GM21390 (cell line): Measurements from ENCODE around the gene ADAM15.

Experiments
- ATAC-seq: cut with Tn5 transposase; IDR thresholded peaks from one replicate; pipeline ENCODE4 v1.9.1; 2021; ENCODE audit not compliant: unreplicated experiment

ADAM15 gene, protein sequence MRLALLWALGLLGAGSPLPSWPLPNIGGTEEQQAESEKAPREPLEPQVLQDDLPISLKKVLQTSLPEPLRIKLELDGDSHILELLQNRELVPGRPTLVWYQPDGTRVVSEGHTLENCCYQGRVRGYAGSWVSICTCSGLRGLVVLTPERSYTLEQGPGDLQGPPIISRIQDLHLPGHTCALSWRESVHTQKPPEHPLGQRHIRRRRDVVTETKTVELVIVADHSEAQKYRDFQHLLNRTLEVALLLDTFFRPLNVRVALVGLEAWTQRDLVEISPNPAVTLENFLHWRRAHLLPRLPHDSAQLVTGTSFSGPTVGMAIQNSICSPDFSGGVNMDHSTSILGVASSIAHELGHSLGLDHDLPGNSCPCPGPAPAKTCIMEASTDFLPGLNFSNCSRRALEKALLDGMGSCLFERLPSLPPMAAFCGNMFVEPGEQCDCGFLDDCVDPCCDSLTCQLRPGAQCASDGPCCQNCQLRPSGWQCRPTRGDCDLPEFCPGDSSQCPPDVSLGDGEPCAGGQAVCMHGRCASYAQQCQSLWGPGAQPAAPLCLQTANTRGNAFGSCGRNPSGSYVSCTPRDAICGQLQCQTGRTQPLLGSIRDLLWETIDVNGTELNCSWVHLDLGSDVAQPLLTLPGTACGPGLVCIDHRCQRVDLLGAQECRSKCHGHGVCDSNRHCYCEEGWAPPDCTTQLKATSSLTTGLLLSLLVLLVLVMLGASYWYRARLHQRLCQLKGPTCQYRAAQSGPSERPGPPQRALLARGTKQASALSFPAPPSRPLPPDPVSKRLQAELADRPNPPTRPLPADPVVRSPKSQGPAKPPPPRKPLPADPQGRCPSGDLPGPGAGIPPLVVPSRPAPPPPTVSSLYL

DNA sequence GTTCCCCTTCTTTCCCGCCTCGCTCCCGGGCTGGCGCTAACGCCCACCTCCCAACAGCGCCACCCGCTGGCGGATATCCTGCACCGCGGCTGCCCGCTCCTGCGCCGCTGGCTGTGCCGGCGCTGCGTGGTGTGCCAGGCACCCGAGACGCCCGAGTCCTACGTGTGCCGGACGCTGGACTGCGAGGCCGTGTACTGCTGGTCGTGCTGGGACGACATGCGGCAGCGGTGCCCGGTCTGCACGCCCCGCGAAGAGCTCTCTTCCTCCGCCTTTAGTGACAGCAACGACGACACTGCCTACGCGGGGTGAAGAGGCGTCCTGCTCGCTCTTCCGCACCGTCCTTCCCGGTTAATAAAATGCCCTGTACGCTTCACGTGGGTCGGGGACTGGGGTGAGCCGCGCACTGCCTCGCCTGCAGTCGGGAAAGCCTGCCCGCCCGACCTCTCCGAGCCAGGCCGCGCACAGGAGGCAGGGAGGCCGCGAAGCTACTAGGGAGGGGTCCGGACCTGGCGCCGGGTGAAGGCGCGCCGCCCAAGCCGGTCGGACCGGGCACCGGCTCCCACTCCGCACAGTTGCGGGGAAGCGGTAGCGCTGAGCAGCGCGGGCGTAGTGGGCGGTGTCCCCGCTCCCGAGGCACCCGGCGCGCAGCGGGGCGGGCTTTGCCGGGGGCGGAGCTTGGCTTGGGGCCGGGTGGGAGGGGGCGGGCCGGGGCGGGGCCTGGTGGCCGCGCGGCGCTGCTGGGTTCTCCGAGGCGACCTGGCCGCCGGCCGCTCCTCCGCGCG lies at the start of gene ADAM15:
Gene ADAM15 (plus strand): TSS at position 757 of the 782 bp plus-strand sequence. CDS start 71 bp downstream, outside the sequence.
- peak; percentile 64 for ATAC-seq

GRCh38 chr1:155001425-155001674 lies 49.8 kb upstream of the ADAM15 start:
- no peak for ATAC-seq

DNA sequence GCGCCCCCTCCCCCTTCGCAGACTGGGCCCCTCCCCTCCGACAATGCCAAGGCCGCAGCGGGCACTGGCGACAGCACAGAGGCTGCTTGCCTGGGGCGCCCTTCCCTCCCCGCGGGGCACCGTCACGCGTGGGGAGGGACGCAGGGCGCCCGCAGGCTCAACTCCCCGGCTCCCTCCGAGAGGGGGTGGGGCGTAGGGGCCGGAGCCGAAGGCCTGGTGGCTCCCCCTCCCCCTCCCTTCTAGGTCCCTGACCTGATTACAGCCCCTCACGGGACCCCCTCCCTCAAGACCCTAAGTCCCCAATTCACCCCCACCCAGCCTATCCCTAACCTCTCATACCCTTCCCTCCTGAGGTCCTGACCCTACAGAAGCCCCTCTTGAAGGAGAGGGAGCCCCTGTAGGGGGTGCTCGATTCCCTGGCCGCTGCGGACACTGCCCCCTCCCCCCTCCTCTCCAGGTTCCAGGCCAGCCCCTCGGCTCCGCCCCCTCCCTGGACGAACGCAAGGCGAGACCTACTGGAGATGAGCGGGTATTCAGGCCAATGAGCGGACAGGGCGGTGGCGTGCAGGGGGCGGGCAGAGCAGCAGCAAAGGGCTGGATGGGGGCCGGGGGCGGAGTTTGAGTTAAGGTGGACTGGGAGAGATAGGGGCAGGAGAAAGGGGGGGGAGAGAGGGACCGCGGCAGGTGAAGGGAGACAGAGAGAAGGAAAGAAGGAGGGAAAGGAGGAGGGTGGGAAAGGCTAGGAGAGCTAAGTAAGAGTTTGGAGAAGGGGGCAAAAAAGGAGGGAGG lies 49.2 kb upstream of the ADAM15 start:
- no peak for ATAC-seq

GRCh38 chr1:155002464-155003226 lies 48.5 kb upstream of the ADAM15 start, which contains the start of gene ZBTB7B:
Gene ZBTB7B (plus strand): TSS chr1:155002802. CDS start chr1:155014661, 11,859 bp downstream.
- ATAC-seq: no peak

DNA sequence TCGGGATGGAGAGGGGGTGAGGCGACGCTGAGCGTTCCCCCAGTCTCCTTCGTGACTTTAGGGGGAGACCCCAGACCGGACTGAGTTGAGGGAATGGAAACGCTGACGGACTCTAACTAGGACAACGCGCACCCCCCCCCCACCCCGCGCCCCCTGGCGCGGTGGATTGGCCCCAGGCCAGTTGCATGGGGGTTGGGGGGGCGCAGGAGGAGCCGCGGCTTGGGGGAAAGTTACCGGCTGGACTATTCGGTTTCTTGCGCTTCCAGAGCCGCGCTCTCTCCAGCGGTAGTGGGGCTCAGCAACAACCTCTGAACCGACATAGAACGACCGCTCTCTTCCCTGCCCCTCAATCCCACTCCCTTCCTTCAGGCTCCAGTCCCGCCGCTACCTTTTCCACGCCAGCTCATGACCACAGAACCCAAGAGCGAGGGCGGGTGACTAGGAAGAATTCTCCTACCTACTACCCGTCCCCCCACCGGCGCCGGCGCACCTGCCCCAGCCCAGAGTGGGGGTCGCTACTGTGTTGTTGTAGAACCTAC lies 47.8 kb upstream of the ADAM15 start:
- no peak for ATAC-seq

GRCh38 chr1:155003766-155004351 lies 47.3 kb upstream of the ADAM15 start:
- no peak for ATAC-seq

GRCh38 chr1:155004352-155005075 lies 46.6 kb upstream of the ADAM15 start:
- no peak for ATAC-seq

DNA sequence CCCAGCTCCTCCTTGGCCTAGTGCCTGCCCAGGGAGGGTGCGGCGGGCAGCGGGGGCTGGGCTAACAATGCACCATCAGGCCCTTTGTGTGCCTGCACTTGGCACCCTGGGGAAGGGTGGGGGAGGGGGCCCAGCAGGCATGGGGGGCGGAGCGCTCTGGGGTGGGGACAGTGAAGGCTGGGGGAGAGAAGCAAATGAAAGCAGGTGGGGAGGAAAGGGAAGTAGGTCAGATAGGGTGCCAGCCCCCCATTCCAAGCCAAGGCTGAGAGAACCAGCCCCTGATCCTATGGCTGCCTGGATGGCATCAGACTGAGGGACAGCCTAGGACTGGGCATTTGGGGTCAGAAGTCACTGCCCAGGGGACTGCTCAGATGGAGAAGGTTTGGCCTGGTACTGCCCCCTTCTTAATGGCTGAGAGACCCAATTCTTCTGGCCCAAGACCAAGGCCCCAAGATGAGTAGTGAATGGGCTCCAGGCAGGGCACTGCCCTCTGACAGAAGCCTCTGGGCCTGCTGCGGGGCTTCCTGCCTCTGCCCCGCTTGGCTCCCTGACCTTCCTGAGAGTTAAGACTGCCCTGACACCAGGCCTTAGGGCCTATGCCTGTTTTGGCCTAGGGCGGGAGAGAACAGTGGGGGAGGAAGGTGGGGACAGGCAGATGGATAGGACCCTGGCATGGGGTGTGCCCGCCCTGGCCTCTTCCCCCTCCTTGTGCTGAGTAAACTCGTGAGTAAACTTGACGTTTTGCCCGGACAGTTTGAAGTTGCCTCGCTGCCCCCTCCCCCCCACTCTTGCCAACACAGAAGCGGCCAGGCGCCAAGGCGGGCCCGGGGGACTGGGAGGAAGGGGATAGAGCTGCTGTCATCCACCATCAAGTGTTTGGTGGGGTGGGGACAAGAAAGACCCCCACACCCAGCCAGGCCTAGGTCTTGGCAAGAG lies 45.8 kb upstream of the ADAM15 start:
- no peak for ATAC-seq

GRCh38 chr1:155006601-155007101 lies 44.5 kb upstream of the ADAM15 start:
- ATAC-seq: no peak

DNA sequence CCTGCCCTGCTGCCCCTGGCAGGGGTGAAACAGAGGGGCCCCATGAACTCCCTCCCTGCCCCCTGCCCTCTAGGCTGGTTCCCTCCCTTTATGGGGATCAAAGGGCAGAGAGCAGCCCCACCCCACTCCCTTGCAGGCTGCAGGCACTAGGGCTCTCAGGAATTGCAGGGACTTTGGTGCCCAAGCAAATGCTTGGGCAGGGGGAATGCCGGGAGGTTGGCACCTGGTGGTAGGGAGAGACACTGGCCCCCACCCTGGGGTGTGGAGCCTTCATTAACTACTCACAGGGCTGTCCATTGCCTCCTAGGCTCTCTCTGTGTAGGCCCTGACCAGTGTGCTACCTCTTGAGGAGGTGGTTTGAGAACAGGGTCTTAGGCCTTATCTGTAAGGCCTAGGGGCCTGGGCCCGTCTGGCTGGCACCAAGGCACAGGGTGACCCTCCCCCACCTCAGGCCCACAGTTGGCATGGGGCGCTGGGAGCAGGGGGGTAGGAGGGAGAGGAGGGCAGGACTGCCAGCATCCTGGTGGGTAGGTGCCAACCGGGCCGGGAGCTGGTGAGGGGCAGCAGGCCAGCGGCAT lies 43.8 kb upstream of the ADAM15 start:
- no peak for ATAC-seq

GRCh38 chr1:155008015-155008941 lies 42.8 kb upstream of the ADAM15 start:
- no peak for ATAC-seq

- no peak for ATAC-seq
These were observed 41.9 kb upstream of the ADAM15 start for GRCh38 chr1:155009221-155009711.

GRCh38 chr1:155009742-155010141 lies 41.4 kb upstream of the ADAM15 start:
- ATAC-seq: no peak

- ATAC-seq: no peak
These were observed 40.8 kb upstream of the ADAM15 start for GRCh38 chr1:155010211-155010918.

DNA sequence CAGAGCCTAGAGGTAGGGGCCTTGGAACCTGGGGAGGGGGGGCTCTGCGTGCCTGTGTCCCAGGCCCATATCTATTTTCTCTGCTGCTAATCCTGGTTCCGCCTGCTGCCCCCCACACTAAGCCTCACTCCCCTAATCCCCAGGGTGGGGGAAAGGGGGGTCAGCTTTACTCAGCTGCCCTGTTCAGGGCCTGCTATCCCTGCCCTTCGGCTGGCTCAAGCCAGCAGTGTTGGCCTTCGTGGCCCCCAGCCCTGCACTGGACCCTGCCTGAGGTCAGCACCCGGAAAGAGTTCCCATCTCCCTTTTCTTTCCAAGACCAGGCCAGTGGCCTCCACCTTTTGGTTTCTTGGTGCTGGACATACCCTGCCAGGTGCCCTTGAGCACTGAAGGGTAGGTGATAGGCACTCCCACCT lies 40.1 kb upstream of the ADAM15 start:
- ATAC-seq: no peak
